Prostate gland (tissue), 2 donors: ENCODE measurements around the gene ZNF2. TPM values are rescaled to one million over a fixed set of nuclear protein-coding genes. Genes with fewer than 3 reads are reported as not detected.

ENCODE experiments used
- DNase-seq: peaks from one replicate; pipeline ENCODE4 v3.0.0-alpha.2; 2019; ENCODE audit warnings: low spot score
- H3K27ac ChIP-seq, 2 donors: fragments of 200-600 bp; sonication (generic); 2 replicates each; pipeline ENCODE4 v1.5.1; 2017 to 2019
- H3K27me3 ChIP-seq: fragments of 200-600 bp; sonication (generic); replicated peaks from 2 replicates; pipeline ENCODE4 v1.5.1; 2019; ENCODE audit not compliant: insufficient read depth
- H3K36me3 ChIP-seq, 2 donors: fragments of 200-600 bp; sonication (generic); 1 replicate in 1 of 2; 2 replicates in 1 of 2; pipeline versions ENCODE4 v1.5.1 to v1.8.1; 2017 to 2019
- H3K4me1 ChIP-seq: fragments of 200-600 bp; sonication (generic); replicated peaks from 2 replicates; pipeline ENCODE4 v1.5.1; 2019
- H3K4me3 ChIP-seq, 2 donors: fragments of 200-600 bp; sonication (generic); 2 replicates each; pipeline ENCODE4 v1.5.1; 2017 to 2019
- H3K9me3 ChIP-seq: fragments of 200-600 bp; sonication (generic); 2 replicates; pipeline ENCODE4 v1.5.1; 2017
- CTCF ChIP-seq, 4 experiments: fragments of 200-600 bp in 2 of 4; fragments of 450-650 bp in 2 of 4; sonication (generic) in 2 of 4; IDR thresholded peaks; 1 replicate in 3 of 4; 2 replicates in 1 of 4; pipeline ENCODE4 v1.5.1; 2016 to 2019; ENCODE audit warnings: antibody characterized with exemption in 4 of 4, mild to moderate bottlenecking in 2 of 4, moderate library complexity in 2 of 4
- POLR2A ChIP-seq: fragments of 450-650 bp; IDR thresholded peaks from one replicate; pipeline ENCODE4 v1.6.1; 2016; ENCODE audit warnings: antibody characterized with exemption, mild to moderate bottlenecking
- POLR2AphosphoS5 ChIP-seq: sonication (generic); formaldehyde crosslinking; IDR thresholded peaks from one replicate; pipeline ENCODE4 v1.6.1; 2017; ENCODE audit warnings: antibody characterized with exemption
- WGBS: methylation state at CpG from one replicate; pipeline ENCODE4 v1.1.5; 2018; 5-methylcytosine and 5-hydroxymethylcytosine counted together
- intact Hi-C: fragments of 100-400 bp; cut with DNase I; formaldehyde crosslinking; loops from one replicate; pipeline ENCODE4 v1.14.2; 2022
- total RNA-seq, 2 donors: library from RNA; depleted of rRNA; stranded (reverse); fragments of >200 nt; gene quantifications; one replicate each; pipeline ENCODE4 v1.1.0, GENCODE V29; 2016

ZNF2 gene
- total RNA-seq, 2 donors from 2014 or later = 6.2 to 7.1 TPM

- Histone ChIP-seq H3K27me3 (no peaks in the 10 kb centered on the region), H3K4me3 (no peak overlapping the region), H3K9me3 (no peaks in the 10 kb centered on the region), H3K4me1 (no peaks in the 10 kb centered on the region), H3K36me3 (no peaks in the 10 kb centered on the region), H3K27ac (no peak overlapping the region)
- TF ChIP-seq POLR2A (no peak), CTCF (IDR thresholded peaks at IDR 0.05) (no peak), POLR2AphosphoS5 (no peak)
- WGBS = 88% methylated on average over 1 of the region's 1 CpG
- intact Hi-C loops = no loop called here
- no peak for DNase-seq
Observed at GRCh38 chr2:95138702-95139101, 26.9 kb upstream of the ZNF2 start.

- Histone ChIP-seq H3K4me1 (no peaks in the 10 kb centered on the region), H3K27me3 (no peaks in the 10 kb centered on the region), H3K4me3 (no peak overlapping the region), H3K9me3 (no peaks in the 10 kb centered on the region), H3K36me3 (no peaks in the 10 kb centered on the region), H3K27ac (no peak overlapping the region)
- TF ChIP-seq CTCF (IDR thresholded peaks at IDR 0.05) = no peak
- TF ChIP-seq POLR2A = no peak
- TF ChIP-seq POLR2AphosphoS5 = no peak
- WGBS = 96% methylated on average over 2 of the region's 2 CpGs
- intact Hi-C loops = no loop called here
- DNase-seq = no peak
Observed at GRCh38 chr2:95143838-95144237, 21.8 kb upstream of the ZNF2 start.

- H3K9me3 ChIP-seq = no peaks in the 10 kb centered on the region
- no peak for DNase-seq
- no peak overlapping the region for H3K27ac ChIP-seq
- no peak overlapping the region for H3K4me3 ChIP-seq
- H3K36me3 ChIP-seq = peaks cover 9 to 19% of the 10 kb centered on the region in 2 donors
- TF ChIP-seq POLR2A (no peak), CTCF (IDR thresholded peaks at IDR 0.05) (no peak), POLR2AphosphoS5 (no peak)
- WGBS = 93% methylated on average over 6 of the region's 6 CpGs
- H3K27me3 ChIP-seq = no peaks in the 10 kb centered on the region
- intact Hi-C loops = no loop called here
- H3K4me1 ChIP-seq = no peaks in the 10 kb centered on the region
Observed at GRCh38 chr2:95149397-95149984, 16.1 kb upstream of the ZNF2 start.

- Histone ChIP-seq H3K4me3 (peak overlapping the region; percentile 44 to 71), H3K36me3 (peaks cover 0 to 7% of the 10 kb centered on the region in 2 donors), H3K27ac (peak overlapping the region in 1 of 2 donors; percentile 72), H3K4me1 (peaks cover 3% of the 10 kb centered on the region), H3K27me3 (no peaks in the 10 kb centered on the region), H3K9me3 (no peaks in the 10 kb centered on the region)
- intact Hi-C loops = no loop called here
- DNase-seq = no peak
- TF ChIP-seq CTCF (IDR thresholded peaks at IDR 0.05) = no peak
- no peak for TF ChIP-seq POLR2AphosphoS5
- no peak for TF ChIP-seq POLR2A
- 47% methylated on average over 10 of the region's 10 CpGs for WGBS
Observed at GRCh38 chr2:95158441-95158840, 7.2 kb upstream of the ZNF2 start.

- intact Hi-C loops = no loop called here
Observed at GRCh38 chr2:95158891-95159619, 6.6 kb upstream of the ZNF2 start.

More at GRCh38 chr2:95158891-95159619, 6.6 kb upstream of the ZNF2 start:
- DNase-seq = peak; percentile 10
- Histone ChIP-seq H3K9me3 (no peaks in the 10 kb centered on the region), H3K36me3 (peaks cover 0 to 7% of the 10 kb centered on the region in 2 donors), H3K4me1 (peaks cover 3% of the 10 kb centered on the region), H3K27ac (peak overlapping the region; percentile 72 to 76), H3K4me3 (peak overlapping the region; percentile 44 to 71), H3K27me3 (no peaks in the 10 kb centered on the region)
- no peak for TF ChIP-seq POLR2A
- TF ChIP-seq POLR2AphosphoS5 = no peak
- TF ChIP-seq CTCF (IDR thresholded peaks at IDR 0.05) = no peak
- WGBS = 2% methylated on average over 49 of the region's 58 CpGs
